ENCODE results near the gene TSPAN31. TPM values are rescaled to one million over a fixed set of nuclear protein-coding genes. Genes with fewer than 3 reads are reported as not detected.
A peak's percentile ranks its signal among the peaks of the same experiment; 100 is the strongest.

TSPAN31 gene
- total and polyA plus RNA-seq, 9 of the 15 experiments (the other 6 are each of a cell fraction or from before 2014, with no cell fraction given) = 11.3 to 26.4 (median 14.3) TPM

DNA sequence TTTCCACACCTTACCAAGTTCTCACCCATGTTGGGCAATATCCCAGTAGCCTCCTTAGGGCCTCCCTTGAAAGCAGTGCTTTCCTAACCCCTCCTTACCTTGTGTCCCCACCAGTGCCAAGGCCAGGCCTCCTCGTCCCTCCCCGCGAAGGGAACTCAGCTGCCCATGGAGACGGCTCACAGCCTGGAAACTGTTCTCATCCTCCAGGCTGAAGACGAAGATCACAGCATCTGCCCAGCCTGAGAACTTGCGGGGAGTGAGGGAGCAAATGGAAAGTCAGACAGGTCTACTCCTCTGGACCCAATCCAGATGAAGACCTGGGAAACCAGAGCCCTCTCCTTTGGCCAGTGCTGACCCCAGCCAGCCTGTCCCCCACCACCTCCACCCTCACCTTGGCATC, 10.9 kb upstream of the TSPAN31 start:
- H3K4me3 ChIP-seq = no peak overlapping the region
- peaks cover 4% of the 10 kb centered on the region for H3K9me1 ChIP-seq (ENCODE audit: control insufficient read depth, insufficient read depth, low read length)
- no peak overlapping the region for H2AFZ ChIP-seq (ENCODE audit: low read depth, low read length)
- ChIA-PET CTCF (ENCODE audit: low intra/inter-chr PET ratio) (no interaction called here), POLR2A (interaction anchor here (0.8 to 3.5 kb wide), 2 partner anchors 11 to 14 kb away, joined by 3 to 15 read pairs; partner anchors contain the start of gene TSPAN31)
- H3K4me1 ChIP-seq (replicated peaks in 1 of 2; ENCODE audit: control insufficient read depth in 2 of 2, insufficient read depth in 2 of 2, low read length in 2 of 2) = peaks cover 9 to 28% of the 10 kb centered on the region in 2 experiments; a peak in 4 of 5 replicates
- intact Hi-C loops (cut with micrococcal nuclease) = no loop called here
- WGBS (ENCODE audit: insufficient coverage, low coverage, missing lambda C conversion rate) = 0% methylated on average over 6 of the region's 6 CpGs
- H3K36me3 ChIP-seq (ENCODE audit: control insufficient read depth, insufficient read depth, low read length) = no peaks in the 10 kb centered on the region
- H3K9ac ChIP-seq (ENCODE audit: insufficient read depth in 1 of 2, low read depth in 2 of 2, low read length in 2 of 2) = no peak overlapping the region; a peak in 1 of 4 replicates
- in situ Hi-C loops (cut with MboI) = loop anchor here (5.0 kb wide), 1 partner anchor 107 kb away; no protein-coding TSS in a partner anchor
- H3K79me2 ChIP-seq (ENCODE audit: control insufficient read depth, insufficient read depth, low read length) = no peaks in the 10 kb centered on the region
- no peaks in the 10 kb centered on the region; the same call in 1 of the 2 replicates for H4K20me1 ChIP-seq (replicated peaks; ENCODE audit: control insufficient read depth, insufficient read depth, low read length)
- DNase-seq (ENCODE audit: extremely low read depth in 1 of 4, low spot score in 3 of 4) (no peak), ATAC-seq (no peak), FAIRE-seq (no peak)
- TF ChIP-seq, protein P1, sequence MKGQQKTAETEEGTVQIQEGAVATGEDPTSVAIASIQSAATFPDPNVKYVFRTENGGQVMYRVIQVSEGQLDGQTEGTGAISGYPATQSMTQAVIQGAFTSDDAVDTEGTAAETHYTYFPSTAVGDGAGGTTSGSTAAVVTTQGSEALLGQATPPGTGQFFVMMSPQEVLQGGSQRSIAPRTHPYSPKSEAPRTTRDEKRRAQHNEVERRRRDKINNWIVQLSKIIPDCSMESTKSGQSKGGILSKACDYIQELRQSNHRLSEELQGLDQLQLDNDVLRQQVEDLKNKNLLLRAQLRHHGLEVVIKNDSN (CRISPR knock-in tag; IDR thresholded peaks at IDR 0.05) = 0 out of 2 replicates have a peak, but pooled peaks have one; percentile 2
- TF ChIP-seq, protein P2, sequence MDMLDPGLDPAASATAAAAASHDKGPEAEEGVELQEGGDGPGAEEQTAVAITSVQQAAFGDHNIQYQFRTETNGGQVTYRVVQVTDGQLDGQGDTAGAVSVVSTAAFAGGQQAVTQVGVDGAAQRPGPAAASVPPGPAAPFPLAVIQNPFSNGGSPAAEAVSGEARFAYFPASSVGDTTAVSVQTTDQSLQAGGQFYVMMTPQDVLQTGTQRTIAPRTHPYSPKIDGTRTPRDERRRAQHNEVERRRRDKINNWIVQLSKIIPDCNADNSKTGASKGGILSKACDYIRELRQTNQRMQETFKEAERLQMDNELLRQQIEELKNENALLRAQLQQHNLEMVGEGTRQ (CRISPR knock-in tag; IDR thresholded peaks at IDR 0.05) = no peak
- H3K4me2 ChIP-seq (ENCODE audit: insufficient read depth, low read length) = no peak overlapping the region
- no peaks in the 10 kb centered on the region for H3K9me3 ChIP-seq (replicated peaks; ENCODE audit: control insufficient read depth, insufficient read depth, low read depth, low read length)
- no TSS peak for BruUV-seq (replicated peaks)
- H3K27me3 ChIP-seq (ENCODE audit: control insufficient read depth in 2 of 2, insufficient read depth in 2 of 2, low read length in 2 of 2) = peaks cover 35 to 64% of the 10 kb centered on the region in 2 experiments
- H3K27ac ChIP-seq (ENCODE audit: extremely low read depth, low read depth, low read length) = no peak overlapping the region

DNA sequence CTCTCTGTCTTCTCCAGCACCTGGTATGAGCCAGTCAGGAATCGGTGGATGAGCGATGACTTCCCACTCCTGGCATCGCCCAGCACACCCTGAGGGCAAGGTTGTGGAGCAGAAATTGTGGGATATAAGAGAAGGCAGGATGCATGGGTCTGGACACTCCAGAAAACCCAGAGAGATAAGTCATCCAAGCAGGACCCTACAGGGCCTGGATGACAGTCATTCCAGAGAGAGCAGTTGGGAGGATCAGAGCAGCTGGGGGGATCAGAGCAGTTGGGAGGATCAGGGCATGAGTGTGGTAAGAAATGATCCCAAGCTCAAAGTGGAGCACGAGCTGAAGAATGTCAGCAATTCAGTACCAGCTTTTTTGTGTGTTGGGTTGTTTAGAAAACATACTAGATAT, 10.2 kb upstream of the TSPAN31 start:
- Histone ChIP-seq H3K27ac (ENCODE audit: extremely low read depth, low read depth, low read length) (no peak overlapping the region), H3K9me3 (replicated peaks; ENCODE audit: control insufficient read depth, insufficient read depth, low read depth, low read length) (no peaks in the 10 kb centered on the region), H3K36me3 (ENCODE audit: control insufficient read depth, insufficient read depth, low read length) (no peaks in the 10 kb centered on the region), H3K4me2 (ENCODE audit: insufficient read depth, low read length) (no peak overlapping the region), H3K9ac (ENCODE audit: insufficient read depth in 1 of 2, low read depth in 2 of 2, low read length in 2 of 2) (peak overlapping the region in 1 of 2 experiments; percentile 12; a peak in 1 of 4 replicates), H3K4me1 (replicated peaks in 1 of 2; ENCODE audit: control insufficient read depth in 2 of 2, insufficient read depth in 2 of 2, low read length in 2 of 2) (peaks cover 9 to 28% of the 10 kb centered on the region in 2 experiments; a peak in 4 of 5 replicates), H3K27me3 (ENCODE audit: control insufficient read depth in 2 of 2, insufficient read depth in 2 of 2, low read length in 2 of 2) (peaks cover 31 to 66% of the 10 kb centered on the region in 2 experiments), H4K20me1 (replicated peaks; ENCODE audit: control insufficient read depth, insufficient read depth, low read length) (no peaks in the 10 kb centered on the region), H3K79me2 (ENCODE audit: control insufficient read depth, insufficient read depth, low read length) (no peaks in the 10 kb centered on the region), H3K9me1 (ENCODE audit: control insufficient read depth, insufficient read depth, low read length) (peaks cover 4% of the 10 kb centered on the region), H2AFZ (ENCODE audit: low read depth, low read length) (no peak overlapping the region), H3K4me3 (no peak overlapping the region)
- FAIRE-seq = no peak
- ATAC-seq = no peak
- BruUV-seq (replicated peaks) = no TSS peak
- in situ Hi-C loops (cut with MboI) = loop anchor here (5.0 kb wide), 1 partner anchor 107 kb away; no protein-coding TSS in a partner anchor
- 9% methylated on average over 4 of the region's 4 CpGs for WGBS (ENCODE audit: insufficient coverage, low coverage, missing lambda C conversion rate)
- ChIA-PET CTCF (ENCODE audit: low intra/inter-chr PET ratio) (interaction anchor here (2.3 kb wide), 1 partner anchor 151 kb away, joined by 17 read pairs; no protein-coding TSS in a partner anchor), POLR2A (interaction anchor here (1.2 to 3.5 kb wide), 3 partner anchors 11 to 220 kb away, joined by 4 to 15 read pairs (median 5); partner anchors contain the start of gene TSPAN31)
- intact Hi-C loops (cut with micrococcal nuclease) = no loop called here
- no peak for DNase-seq (ENCODE audit: extremely low read depth in 1 of 4, low spot score in 3 of 4)
- TF ChIP-seq THRAP3 (IDR thresholded peaks at IDR 0.05; ENCODE audit: borderline replicate concordance) (no peak), KLF16 (IDR thresholded peaks at IDR 0.05) (no peak), RBM14 (IDR thresholded peaks at IDR 0.05; ENCODE audit: borderline replicate concordance, insufficient read depth, low read depth, low read length) (no peak), PCBP2 (IDR thresholded peaks at IDR 0.05; ENCODE audit: low read depth, low read length, poor library complexity, severe bottlenecking) (no peak), KLF6 (CRISPR knock-in tag; IDR thresholded peaks at IDR 0.05; ENCODE audit: borderline replicate concordance) (no peak), SRSF3 (IDR thresholded peaks at IDR 0.05; ENCODE audit: insufficient read depth, low read length) (no peak), KLF1 (tag; IDR thresholded peaks at IDR 0.05) (no peak), GATA2 (CRISPR knock-in tag; IDR thresholded peaks at IDR 0.05) (no peak)
- TF ChIP-seq, protein P3, sequence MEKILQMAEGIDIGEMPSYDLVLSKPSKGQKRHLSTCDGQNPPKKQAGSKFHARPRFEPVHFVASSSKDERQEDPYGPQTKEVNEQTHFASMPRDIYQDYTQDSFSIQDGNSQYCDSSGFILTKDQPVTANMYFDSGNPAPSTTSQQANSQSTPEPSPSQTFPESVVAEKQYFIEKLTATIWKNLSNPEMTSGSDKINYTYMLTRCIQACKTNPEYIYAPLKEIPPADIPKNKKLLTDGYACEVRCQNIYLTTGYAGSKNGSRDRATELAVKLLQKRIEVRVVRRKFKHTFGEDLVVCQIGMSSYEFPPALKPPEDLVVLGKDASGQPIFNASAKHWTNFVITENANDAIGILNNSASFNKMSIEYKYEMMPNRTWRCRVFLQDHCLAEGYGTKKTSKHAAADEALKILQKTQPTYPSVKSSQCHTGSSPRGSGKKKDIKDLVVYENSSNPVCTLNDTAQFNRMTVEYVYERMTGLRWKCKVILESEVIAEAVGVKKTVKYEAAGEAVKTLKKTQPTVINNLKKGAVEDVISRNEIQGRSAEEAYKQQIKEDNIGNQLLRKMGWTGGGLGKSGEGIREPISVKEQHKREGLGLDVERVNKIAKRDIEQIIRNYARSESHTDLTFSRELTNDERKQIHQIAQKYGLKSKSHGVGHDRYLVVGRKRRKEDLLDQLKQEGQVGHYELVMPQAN (IDR thresholded peaks at IDR 0.05; ENCODE audit: borderline replicate concordance) = no peak

All from K562 (cell line).